Measurements from ENCODE around the gene PPP1R13B. TPM values are rescaled to one million over a fixed set of nuclear protein-coding genes. Genes with fewer than 3 reads are reported as not detected.

PPP1R13B gene
- total and polyA plus RNA-seq, 2 experiments from 2014 or later: 2.0 to 8.5 TPM

DNA sequence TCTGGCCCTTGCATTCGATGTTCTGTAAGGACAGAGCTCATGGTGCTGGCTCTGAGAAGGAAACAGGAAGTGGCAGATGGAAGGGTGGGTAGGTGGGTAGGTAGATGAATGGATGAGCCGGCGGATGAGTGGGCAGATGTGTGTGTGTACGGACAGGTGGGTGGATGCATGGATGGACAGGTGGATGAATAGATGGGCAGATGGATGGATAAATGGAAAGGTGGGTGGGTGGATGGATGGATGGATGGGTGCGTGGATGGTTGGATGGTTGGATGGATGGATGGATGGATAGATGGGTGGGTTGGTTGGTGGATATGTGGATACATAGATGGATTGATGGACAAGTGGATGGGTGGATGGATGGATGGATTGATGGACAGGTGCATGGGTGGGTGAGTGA, 27.6 kb upstream of the PPP1R13B start:
- ATAC-seq (no peak), DNase-seq (ENCODE audit: low spot score) (no peak)
- H3K27me3 ChIP-seq (ENCODE audit: insufficient read depth): no peaks in the 10 kb centered on the region
- no peak overlapping the region for H3K27ac ChIP-seq (ENCODE audit: low read depth)
- H3F3A ChIP-seq (replicated peaks; ENCODE audit: low read depth): no peaks in the 10 kb centered on the region
- no peak overlapping the region for H3K4me2 ChIP-seq
- Mint-ChIP-seq H3K36me3 (ENCODE audit: low read depth) (no peaks in the 10 kb centered on the region), H3K4me3 (no peak overlapping the region), H3K9me3 (no peaks in the 10 kb centered on the region; the same call in 2 of the 3 replicates), H3K27me3 (ENCODE audit: insufficient read depth, low read depth, poor library complexity) (peaks cover 6% of the 10 kb centered on the region), H3K27ac (no peak overlapping the region), H3K4me1 (peaks cover 10% of the 10 kb centered on the region)
- TF ChIP-seq ZNF114 (CRISPR knock-in tag; IDR thresholded peaks at IDR 0.05): no peak
- TF ChIP-seq, protein P1, sequence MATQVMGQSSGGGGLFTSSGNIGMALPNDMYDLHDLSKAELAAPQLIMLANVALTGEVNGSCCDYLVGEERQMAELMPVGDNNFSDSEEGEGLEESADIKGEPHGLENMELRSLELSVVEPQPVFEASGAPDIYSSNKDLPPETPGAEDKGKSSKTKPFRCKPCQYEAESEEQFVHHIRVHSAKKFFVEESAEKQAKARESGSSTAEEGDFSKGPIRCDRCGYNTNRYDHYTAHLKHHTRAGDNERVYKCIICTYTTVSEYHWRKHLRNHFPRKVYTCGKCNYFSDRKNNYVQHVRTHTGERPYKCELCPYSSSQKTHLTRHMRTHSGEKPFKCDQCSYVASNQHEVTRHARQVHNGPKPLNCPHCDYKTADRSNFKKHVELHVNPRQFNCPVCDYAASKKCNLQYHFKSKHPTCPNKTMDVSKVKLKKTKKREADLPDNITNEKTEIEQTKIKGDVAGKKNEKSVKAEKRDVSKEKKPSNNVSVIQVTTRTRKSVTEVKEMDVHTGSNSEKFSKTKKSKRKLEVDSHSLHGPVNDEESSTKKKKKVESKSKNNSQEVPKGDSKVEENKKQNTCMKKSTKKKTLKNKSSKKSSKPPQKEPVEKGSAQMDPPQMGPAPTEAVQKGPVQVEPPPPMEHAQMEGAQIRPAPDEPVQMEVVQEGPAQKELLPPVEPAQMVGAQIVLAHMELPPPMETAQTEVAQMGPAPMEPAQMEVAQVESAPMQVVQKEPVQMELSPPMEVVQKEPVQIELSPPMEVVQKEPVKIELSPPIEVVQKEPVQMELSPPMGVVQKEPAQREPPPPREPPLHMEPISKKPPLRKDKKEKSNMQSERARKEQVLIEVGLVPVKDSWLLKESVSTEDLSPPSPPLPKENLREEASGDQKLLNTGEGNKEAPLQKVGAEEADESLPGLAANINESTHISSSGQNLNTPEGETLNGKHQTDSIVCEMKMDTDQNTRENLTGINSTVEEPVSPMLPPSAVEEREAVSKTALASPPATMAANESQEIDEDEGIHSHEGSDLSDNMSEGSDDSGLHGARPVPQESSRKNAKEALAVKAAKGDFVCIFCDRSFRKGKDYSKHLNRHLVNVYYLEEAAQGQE (IDR thresholded peaks at IDR 0.05; ENCODE audit: unreplicated experiment): no peak
- no peak for TF ChIP-seq POLR2AphosphoS5 (IDR thresholded peaks at IDR 0.05; ENCODE audit: low read depth)
- TF ChIP-seq CTCF (conservative IDR thresholded peaks at IDR 0.05; ENCODE audit: low read depth in 2 of 2): no peak
- TF ChIP-seq ZNF462 (CRISPR knock-in tag; IDR thresholded peaks at IDR 0.05): no peak
- no peak for TF ChIP-seq NANOG (IDR thresholded peaks at IDR 0.05; ENCODE audit: borderline replicate concordance)
- TF ChIP-seq STAT1 (IDR thresholded peaks at IDR 0.05; ENCODE audit: unreplicated experiment): no peak
- TF ChIP-seq CREB1 (CRISPR knock-in tag; IDR thresholded peaks at IDR 0.05; ENCODE audit: low read depth): no peak
- TF ChIP-seq EZH2 (IDR thresholded peaks at IDR 0.05; ENCODE audit: low read depth, unreplicated experiment): no peak
- TF ChIP-seq, protein P2, sequence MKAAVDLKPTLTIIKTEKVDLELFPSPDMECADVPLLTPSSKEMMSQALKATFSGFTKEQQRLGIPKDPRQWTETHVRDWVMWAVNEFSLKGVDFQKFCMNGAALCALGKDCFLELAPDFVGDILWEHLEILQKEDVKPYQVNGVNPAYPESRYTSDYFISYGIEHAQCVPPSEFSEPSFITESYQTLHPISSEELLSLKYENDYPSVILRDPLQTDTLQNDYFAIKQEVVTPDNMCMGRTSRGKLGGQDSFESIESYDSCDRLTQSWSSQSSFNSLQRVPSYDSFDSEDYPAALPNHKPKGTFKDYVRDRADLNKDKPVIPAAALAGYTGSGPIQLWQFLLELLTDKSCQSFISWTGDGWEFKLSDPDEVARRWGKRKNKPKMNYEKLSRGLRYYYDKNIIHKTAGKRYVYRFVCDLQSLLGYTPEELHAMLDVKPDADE (IDR thresholded peaks at IDR 0.05): no peak
- TF ChIP-seq ZNF331 (CRISPR knock-in tag; IDR thresholded peaks at IDR 0.05; ENCODE audit: low read depth): no peak
- no peak for TF ChIP-seq EZH2phosphoT487 (IDR thresholded peaks at IDR 0.05; ENCODE audit: unreplicated experiment)
- no peak for TF ChIP-seq JUNB (IDR thresholded peaks at IDR 0.05; ENCODE audit: unreplicated experiment)
- H3K4me1 ChIP-seq (ENCODE audit: insufficient read depth): peaks cover under 1% of the 10 kb centered on the region
- no peaks in the 10 kb centered on the region for H3K36me3 ChIP-seq (ENCODE audit: insufficient read depth)
- H3K9me2 ChIP-seq (ENCODE audit: insufficient read depth): no peaks in the 10 kb centered on the region
- H3K79me2 ChIP-seq (replicated peaks; ENCODE audit: insufficient read depth): no peaks in the 10 kb centered on the region
- no peaks in the 10 kb centered on the region for H4K20me1 ChIP-seq (replicated peaks; ENCODE audit: insufficient read depth)
- no peak overlapping the region for H2AFZ ChIP-seq
- H3K4me3 ChIP-seq: no peak overlapping the region

Measured in GM23338 (cell line).